Hepatocyte (in vitro differentiated cells): Measurements from ENCODE around the gene CEP128. TPM values are rescaled to one million over a fixed set of nuclear protein-coding genes. Genes with fewer than 3 reads are reported as not detected.

Experiments
- DNase-seq: peaks from one replicate; pipeline ENCODE4 v3.0.0-alpha.2; 2016; ENCODE audit warnings: low spot score
- H2AFZ ChIP-seq: fragments of 200-600 bp; sonication (generic); 2 replicates; pipeline ENCODE4 v1.6.0; 2016; ENCODE audit warnings: antibody characterized with exemption, mild to moderate bottlenecking
- H3K27ac ChIP-seq: fragments of 200-600 bp; sonication (generic); 2 replicates; pipeline ENCODE4 v1.5.1; 2016; ENCODE audit warnings: mild to moderate bottlenecking
- H3K27me3 ChIP-seq: fragments of 200-600 bp; sonication (generic); 2 replicates; pipeline ENCODE4 v1.6.1; 2016
- H3K36me3 ChIP-seq: fragments of 200-600 bp; sonication (generic); replicated peaks from 2 replicates; pipeline ENCODE4 v1.5.1; 2016; ENCODE audit warnings: low read depth; ENCODE audit not compliant: insufficient read depth
- H3K4me1 ChIP-seq: fragments of 200-600 bp; sonication (generic); 2 replicates; pipeline ENCODE4 v1.5.1; 2016; ENCODE audit warnings: mild to moderate bottlenecking, moderate library complexity; ENCODE audit not compliant: insufficient read depth
- H3K4me2 ChIP-seq: fragments of 200-600 bp; sonication (generic); 2 replicates; pipeline ENCODE4 v1.6.0; 2016
- H3K4me3 ChIP-seq: fragments of 200-600 bp; sonication (generic); 2 replicates; pipeline ENCODE4 v1.5.1; 2016; ENCODE audit warnings: mild to moderate bottlenecking
- H3K79me2 ChIP-seq: fragments of 200-600 bp; sonication (generic); 2 replicates; pipeline ENCODE4 v1.6.0; 2017; ENCODE audit warnings: mild to moderate bottlenecking
- H3K9me2 ChIP-seq: fragments of 200-600 bp; sonication (generic); replicated peaks from 2 replicates; pipeline ENCODE4 v1.6.0; 2017; ENCODE audit warnings: mild to moderate bottlenecking; ENCODE audit not compliant: insufficient read depth
- H3K9me3 ChIP-seq: fragments of 200-600 bp; sonication (generic); 2 replicates; pipeline ENCODE4 v1.5.1; 2016; ENCODE audit warnings: low read depth, mild to moderate bottlenecking
- H4K20me1 ChIP-seq: fragments of 200-600 bp; sonication (generic); 2 replicates; pipeline ENCODE4 v1.6.0; 2016; ENCODE audit warnings: mild to moderate bottlenecking; ENCODE audit not compliant: insufficient read depth, poor library complexity, severe bottlenecking
- CTCF ChIP-seq: fragments of 200-600 bp; sonication (generic); IDR thresholded peaks from 2 replicates; pipeline ENCODE4 v1.5.1; 2016; ENCODE audit warnings: antibody characterized with exemption, mild to moderate bottlenecking; ENCODE audit not compliant: poor library complexity
- EZH2 ChIP-seq: fragments of 200-600 bp; sonication (generic); IDR thresholded peaks from 2 replicates; pipeline ENCODE4 v1.6.1; 2016; ENCODE audit warnings: antibody characterized with exemption, mild to moderate bottlenecking, borderline replicate concordance
- EZH2phosphoT487 ChIP-seq: fragments of 200-600 bp; sonication (generic); IDR thresholded peaks from one replicate; pipeline ENCODE4 v1.6.1; 2018; ENCODE audit warnings: antibody characterized with exemption, mild to moderate bottlenecking, low read depth, moderate library complexity; ENCODE audit not compliant: unreplicated experiment, severe bottlenecking
- WGBS: methylation state at CpG from one replicate; pipeline ENCODE4 v1.1.6; 2016; ENCODE audit warnings: low lambda C conversion rate; ENCODE audit errors: missing lambda C conversion rate; 5-methylcytosine and 5-hydroxymethylcytosine counted together
- polyA plus RNA-seq: library from polyadenylated mRNA; unstranded; fragments of >200 nt; fragmentation: Nextera tagmentation; extraction: Ambion mirVana; gene quantifications from 2 replicates; pipeline ENCODE4 v1.2.1, GENCODE V29; 2016
- total RNA-seq: library from RNA; depleted of rRNA; stranded (reverse); fragments of >200 nt; gene quantifications from 2 replicates; pipeline ENCODE4 v1.2.3, GENCODE V29; 2014

Gene CEP128
- total and polyA plus RNA-seq, 2 experiments from 2014 or later: 1.4 to 3.6 TPM

GRCh38 chr14:80798211-80798610, 143.3 kb downstream of the CEP128 start:
- TF ChIP-seq EZH2phosphoT487 (no peak), CTCF (no peak), EZH2 (no peak)
- H3K4me1 ChIP-seq: no peaks in the 10 kb centered on the region
- H3K9me3 ChIP-seq: no peaks in the 10 kb centered on the region
- 91% methylated on average over 3 of the region's 3 CpGs for WGBS
- DNase-seq: no peak
- no peak overlapping the region for H3K4me2 ChIP-seq
- no peaks in the 10 kb centered on the region for H3K27me3 ChIP-seq
- no peak overlapping the region for H3K4me3 ChIP-seq
- no peaks in the 10 kb centered on the region for H4K20me1 ChIP-seq
- no peaks in the 10 kb centered on the region for H3K9me2 ChIP-seq
- no peak overlapping the region for H2AFZ ChIP-seq
- H3K27ac ChIP-seq: no peak overlapping the region
- no peaks in the 10 kb centered on the region for H3K79me2 ChIP-seq
- H3K36me3 ChIP-seq: no peaks in the 10 kb centered on the region

- Histone ChIP-seq H3K9me2 (no peaks in the 10 kb centered on the region), H3K79me2 (no peaks in the 10 kb centered on the region), H3K36me3 (no peaks in the 10 kb centered on the region), H2AFZ (no peak overlapping the region), H3K4me1 (no peaks in the 10 kb centered on the region), H3K4me3 (no peak overlapping the region), H3K9me3 (no peaks in the 10 kb centered on the region), H3K27ac (no peak overlapping the region), H3K27me3 (no peaks in the 10 kb centered on the region), H3K4me2 (no peak overlapping the region), H4K20me1 (no peaks in the 10 kb centered on the region)
- TF ChIP-seq EZH2phosphoT487: no peak
- DNase-seq: no peak
- 92% methylated on average over 11 of the region's 11 CpGs for WGBS
These were observed 148.8 kb downstream of the CEP128 start for GRCh38 chr14:80792771-80793170.

GRCh38 chr14:80787876-80788275, 153.7 kb downstream of the CEP128 start:
- 79% methylated on average over 1 of the region's 1 CpG for WGBS
- DNase-seq: no peak
- Histone ChIP-seq H3K79me2 (no peaks in the 10 kb centered on the region), H3K9me3 (no peaks in the 10 kb centered on the region), H2AFZ (no peak overlapping the region), H3K4me1 (no peaks in the 10 kb centered on the region), H3K27me3 (no peaks in the 10 kb centered on the region), H3K4me3 (no peak overlapping the region), H3K36me3 (no peaks in the 10 kb centered on the region), H4K20me1 (no peaks in the 10 kb centered on the region), H3K27ac (no peak overlapping the region), H3K4me2 (no peak overlapping the region), H3K9me2 (no peaks in the 10 kb centered on the region)
- TF ChIP-seq EZH2phosphoT487 (no peak), EZH2 (no peak), CTCF (no peak)

- WGBS: 84% methylated on average over 4 of the region's 4 CpGs
- no peak overlapping the region for H3K4me2 ChIP-seq
- H3K4me1 ChIP-seq: no peaks in the 10 kb centered on the region
- DNase-seq: peak; percentile 27
- no peak overlapping the region for H2AFZ ChIP-seq
- no peaks in the 10 kb centered on the region for H3K79me2 ChIP-seq
- no peak overlapping the region for H3K4me3 ChIP-seq
- no peak overlapping the region for H3K27ac ChIP-seq
- H3K9me2 ChIP-seq: no peaks in the 10 kb centered on the region
- H3K9me3 ChIP-seq: no peaks in the 10 kb centered on the region
- H3K36me3 ChIP-seq: no peaks in the 10 kb centered on the region
- TF ChIP-seq EZH2 (no peak), CTCF (peak; percentile 23)
- no peaks in the 10 kb centered on the region for H3K27me3 ChIP-seq
- no peaks in the 10 kb centered on the region for H4K20me1 ChIP-seq
These were observed 156.7 kb downstream of the CEP128 start for GRCh38 chr14:80784820-80785219.
